Measurements from ENCODE around the gene RASSF3.
A peak's percentile ranks its signal among the peaks of the same experiment; 100 is the strongest.
"Not testable (repeated sequence)": the region's sequence is repeated elsewhere in the genome, so short reads cannot be mapped to it uniquely, and the experiment has no call there.

Gene RASSF3, protein sequence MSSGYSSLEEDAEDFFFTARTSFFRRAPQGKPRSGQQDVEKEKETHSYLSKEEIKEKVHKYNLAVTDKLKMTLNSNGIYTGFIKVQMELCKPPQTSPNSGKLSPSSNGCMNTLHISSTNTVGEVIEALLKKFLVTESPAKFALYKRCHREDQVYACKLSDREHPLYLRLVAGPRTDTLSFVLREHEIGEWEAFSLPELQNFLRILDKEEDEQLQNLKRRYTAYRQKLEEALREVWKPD

DNA sequence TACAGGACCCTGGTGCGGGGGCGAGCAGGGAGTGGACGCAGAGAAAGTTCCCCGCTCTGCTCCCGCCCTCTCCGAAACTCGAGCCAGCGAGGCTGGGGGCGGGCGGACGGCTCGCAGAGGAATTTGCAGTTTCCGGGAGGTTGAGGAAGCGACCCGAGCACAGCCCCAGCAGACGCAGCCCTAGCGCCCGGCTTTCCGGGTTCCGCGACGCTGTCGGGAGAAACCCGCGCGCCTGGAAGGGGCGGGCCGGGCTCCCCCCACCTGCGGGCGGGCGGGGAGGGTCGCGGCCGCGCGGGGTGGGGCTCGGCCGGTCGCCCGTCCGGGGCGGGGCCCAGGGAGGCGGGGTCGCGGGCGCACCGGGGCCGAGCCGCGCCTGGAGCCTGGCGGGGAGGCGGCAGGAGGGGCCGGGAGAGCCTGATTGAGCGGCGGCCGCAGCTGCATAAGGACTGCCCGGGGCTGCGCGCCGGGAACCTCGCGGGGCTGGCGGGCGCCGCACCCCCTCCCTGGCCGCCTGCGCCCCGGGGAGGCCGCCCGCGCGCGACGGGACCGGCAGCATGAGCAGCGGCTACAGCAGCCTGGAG lies at the start of gene RASSF3:
RASSF3 (plus strand) TSS at position 417 of the 581 bp plus-strand sequence; CDS start at position 555, 138 bp downstream.
- no peak for FAIRE-seq
- peak; percentile 80 for DNase-seq (ENCODE audit: low spot score)

DNA sequence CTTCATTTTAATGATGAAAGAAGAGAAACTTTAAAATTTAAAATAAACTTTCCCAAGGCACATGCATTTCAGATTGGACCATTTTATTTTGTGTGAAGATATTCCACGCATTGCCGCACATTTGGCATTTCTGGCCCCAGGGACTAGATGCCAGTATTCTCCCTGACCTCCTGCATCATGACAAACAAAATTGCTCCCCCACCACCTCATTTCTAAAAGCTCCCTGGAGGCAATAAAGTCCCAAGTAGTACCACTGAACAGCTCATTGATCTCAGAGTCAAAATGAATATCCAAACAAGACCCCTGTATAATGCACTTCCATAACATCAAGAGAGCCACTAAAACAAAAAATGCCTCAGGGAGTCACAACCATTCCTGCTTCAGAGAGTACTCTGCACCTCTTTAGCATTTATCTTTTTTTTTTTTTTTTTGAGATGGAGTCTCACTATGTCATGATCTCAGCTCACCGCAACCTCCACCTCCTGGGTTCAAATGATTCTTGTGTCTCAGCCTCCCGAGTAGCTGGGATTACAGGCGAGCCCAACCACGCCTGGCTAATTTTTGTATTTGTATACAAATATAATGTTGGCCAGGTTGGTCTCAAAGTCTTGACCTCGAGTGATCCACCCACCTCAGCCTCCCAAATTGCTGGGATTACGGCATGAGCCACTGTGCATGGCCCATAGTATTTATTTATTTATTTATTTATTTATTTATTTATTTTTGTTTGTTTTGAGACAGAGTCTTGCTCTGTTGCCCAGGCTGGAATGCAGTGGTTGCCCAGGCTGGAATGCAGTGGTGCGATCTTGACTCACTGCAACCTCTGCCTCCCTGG lies 48.8 kb upstream of the RASSF3 start:
- DNase-seq (ENCODE audit: low spot score): no peak
- FAIRE-seq: no peak

DNA sequence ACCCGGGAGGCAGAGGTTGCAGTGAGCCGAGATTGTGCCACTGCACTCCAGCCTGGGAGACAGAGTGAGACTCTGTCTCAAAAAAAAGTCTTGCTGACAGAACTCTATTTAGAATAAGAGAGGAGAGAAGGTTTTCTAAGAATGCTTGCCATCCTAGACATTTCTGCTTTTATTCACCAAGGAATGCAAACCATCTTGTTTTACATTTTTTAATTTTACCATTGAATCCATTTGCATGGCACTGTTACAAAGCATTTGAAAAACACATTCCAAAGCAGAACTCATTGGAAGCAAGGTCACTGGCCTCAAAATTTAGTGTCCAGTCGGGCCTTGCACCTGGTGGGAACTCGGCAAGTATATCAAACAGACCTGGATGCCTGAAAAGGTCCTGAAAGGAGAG lies 44.2 kb upstream of the RASSF3 start:
- FAIRE-seq (no peak), DNase-seq (ENCODE audit: low spot score) (no peak)

DNA sequence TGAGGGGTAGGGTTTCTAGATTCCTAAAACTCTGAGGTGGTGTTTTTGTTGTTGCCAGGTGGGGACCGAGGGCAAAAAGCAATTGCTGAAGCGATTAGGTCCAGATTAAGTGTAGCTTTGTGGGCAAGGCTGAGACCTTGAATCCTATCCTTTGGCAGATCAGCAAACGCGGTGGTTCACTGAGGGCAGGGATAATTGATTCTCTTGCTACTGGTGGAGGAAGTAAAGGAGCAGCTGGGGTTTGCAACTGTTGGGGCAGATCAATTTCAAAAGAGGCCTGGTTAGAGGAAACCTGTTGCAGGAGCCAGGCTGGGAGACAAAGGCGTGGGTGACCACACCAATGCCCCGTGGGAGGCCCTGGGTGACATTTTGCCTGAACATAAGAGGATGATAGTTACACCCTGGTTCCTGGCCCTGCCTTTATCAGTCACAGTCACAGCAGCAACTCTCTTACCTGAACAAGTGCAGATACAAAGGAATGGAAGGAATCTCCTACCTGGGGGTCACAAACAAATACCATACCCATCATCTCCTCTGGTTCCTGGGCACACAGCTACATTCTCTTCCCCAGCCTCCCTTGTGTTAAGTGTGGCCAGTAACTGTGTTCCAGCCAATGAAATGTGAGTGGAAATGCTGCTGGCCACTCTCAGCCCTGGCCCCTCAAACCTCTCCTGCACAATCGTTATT lies 43.3 kb upstream of the RASSF3 start:
- FAIRE-seq (no peak), DNase-seq (ENCODE audit: low spot score) (no peak)

- no peak for FAIRE-seq
Observed at GRCh38 chr12:64567570-64567969, 42.7 kb upstream of the RASSF3 start.

GRCh38 chr12:64568298-64568697 lies 42.0 kb upstream of the RASSF3 start:
- no peak for DNase-seq (ENCODE audit: low spot score)
- FAIRE-seq: no peak

More at GRCh38 chr12:64567570-64567969, 42.7 kb upstream of the RASSF3 start:
- no peak for DNase-seq (ENCODE audit: low spot score)

- no peak for FAIRE-seq
Observed at GRCh38 chr12:64569923-64570691, 40.2 kb upstream of the RASSF3 start.

GRCh38 chr12:64571411-64571810 lies 38.9 kb upstream of the RASSF3 start:
- DNase-seq (ENCODE audit: low spot score): no peak
- no peak for FAIRE-seq

More at GRCh38 chr12:64569923-64570691, 40.2 kb upstream of the RASSF3 start:
- DNase-seq (ENCODE audit: low spot score): no peak

GRCh38 chr12:64572241-64572640 lies 38.1 kb upstream of the RASSF3 start:
- no peak for FAIRE-seq
- DNase-seq (ENCODE audit: low spot score): no peak

DNA sequence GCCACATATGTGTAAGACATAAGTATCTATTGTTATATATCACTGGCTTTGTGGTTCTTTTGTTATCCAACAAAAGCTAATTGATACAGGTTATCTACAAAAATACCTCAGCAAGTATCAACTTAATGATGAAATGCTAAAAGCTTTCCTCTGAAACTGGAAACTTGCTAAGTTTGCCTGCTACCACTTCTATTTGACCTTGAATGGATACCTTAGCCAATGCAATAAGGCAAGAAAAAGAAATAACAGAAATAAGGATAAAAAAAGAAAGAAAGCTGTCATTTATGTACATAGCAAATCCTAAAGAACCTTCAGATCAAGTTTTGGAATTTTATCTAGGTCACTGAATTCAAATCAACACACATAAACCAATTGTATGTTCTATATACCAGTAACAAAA lies 35.5 kb upstream of the RASSF3 start:
- FAIRE-seq: no peak
- no peak for DNase-seq (ENCODE audit: low spot score)

DNA sequence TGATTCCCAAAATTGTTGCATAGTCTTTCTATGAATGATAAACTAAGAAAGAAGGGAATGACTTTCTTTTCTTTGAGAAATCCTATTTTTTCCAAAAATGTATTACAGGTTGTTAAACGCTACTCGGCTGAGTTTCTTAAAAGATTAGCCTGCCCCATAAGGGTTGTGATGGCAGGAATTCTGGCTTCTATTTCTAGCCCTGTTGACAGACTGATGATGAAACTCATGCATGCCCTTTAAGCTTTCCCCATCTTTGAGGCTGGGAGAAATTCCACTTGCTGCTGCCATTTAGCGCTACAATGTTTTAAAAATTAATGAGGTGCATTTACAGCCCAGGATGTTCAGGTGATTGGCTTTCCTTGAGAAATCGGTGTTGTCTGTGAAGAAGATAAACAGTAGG lies 33.2 kb upstream of the RASSF3 start:
- FAIRE-seq: no peak
- DNase-seq (ENCODE audit: low spot score): no peak

DNA sequence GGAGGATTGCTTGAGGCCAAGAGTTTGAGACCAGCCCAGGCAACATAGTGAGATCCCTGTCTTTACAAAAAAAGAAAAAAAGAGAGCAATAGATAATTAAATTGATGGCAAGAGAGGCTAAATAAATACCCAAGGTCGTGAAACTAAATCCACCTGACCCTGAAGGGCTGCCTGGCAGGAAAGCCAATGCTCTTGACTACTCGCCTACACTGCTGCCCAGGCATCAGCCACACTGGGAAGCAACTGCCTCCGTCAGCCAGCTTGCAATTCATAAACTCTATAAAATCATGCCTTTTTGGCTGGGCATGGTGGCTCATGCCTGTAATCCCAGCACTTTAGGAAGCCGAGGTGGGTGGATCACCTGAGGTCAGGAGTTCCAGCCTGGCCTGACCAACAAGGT lies 31.7 kb upstream of the RASSF3 start:
- FAIRE-seq (no peak), DNase-seq (ENCODE audit: low spot score) (no peak)

- FAIRE-seq: no peak
- DNase-seq (ENCODE audit: low spot score): no peak
Observed at GRCh38 chr12:64580681-64581080, 29.6 kb upstream of the RASSF3 start.

DNA sequence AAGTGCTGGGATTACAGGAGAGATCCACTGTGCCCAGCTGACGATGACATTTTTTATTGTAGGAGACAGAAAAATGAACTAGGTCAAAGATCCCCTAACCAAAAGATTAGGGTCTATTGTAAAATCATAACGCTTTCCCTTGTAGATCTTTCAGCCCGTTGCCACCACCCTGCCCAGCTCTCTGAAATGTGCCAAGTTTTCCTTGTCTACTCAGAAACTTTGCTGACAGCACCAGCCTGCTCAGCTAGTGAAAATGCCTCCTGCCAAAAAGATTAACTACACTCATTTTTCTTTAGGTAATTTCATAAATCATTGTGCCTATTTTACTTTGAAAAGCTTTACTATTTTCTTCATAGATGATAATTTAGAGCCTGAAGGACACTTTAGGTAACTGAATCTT lies 28.2 kb upstream of the RASSF3 start:
- FAIRE-seq (no peak), DNase-seq (ENCODE audit: low spot score) (no peak)

GRCh38 chr12:64582862-64583261 lies 27.4 kb upstream of the RASSF3 start:
- FAIRE-seq (no peak), DNase-seq (ENCODE audit: low spot score) (no peak)

GRCh38 chr12:64583395-64583770 lies 26.9 kb upstream of the RASSF3 start:
- not testable (repeated sequence) for DNase-seq (ENCODE audit: low spot score); FAIRE-seq

- FAIRE-seq: no peak
- no peak for DNase-seq (ENCODE audit: low spot score)
Observed at GRCh38 chr12:64583771-64584421, 26.4 kb upstream of the RASSF3 start.

GRCh38 chr12:64585104-64585503 lies 25.2 kb upstream of the RASSF3 start:
- DNase-seq (ENCODE audit: low spot score) (no peak), FAIRE-seq (no peak)

GRCh38 chr12:64587447-64587846 lies 22.8 kb upstream of the RASSF3 start:
- FAIRE-seq: no peak
- no peak for DNase-seq (ENCODE audit: low spot score)

- DNase-seq (ENCODE audit: low spot score) (no peak), FAIRE-seq (no peak)
Observed at GRCh38 chr12:64590183-64590582, 20.1 kb upstream of the RASSF3 start.
